GM21723 (cell line): ENCODE measurements around the gene ALMS1.
"Not testable (repeated sequence)": the region's sequence is repeated elsewhere in the genome, so short reads cannot be mapped to it uniquely, and the experiment has no call there.

Experiments used
- ATAC-seq: cut with Tn5 transposase; IDR thresholded peaks from one replicate; pipeline ENCODE4 v1.9.1; 2021; ENCODE audit warnings: mild to moderate bottlenecking, moderate library complexity; ENCODE audit not compliant: unreplicated experiment

Gene ALMS1

GRCh38 chr2:73386894-73387636 is 1.4 kb downstream of the ALMS1 start:
- ATAC-seq = no peak

DNA sequence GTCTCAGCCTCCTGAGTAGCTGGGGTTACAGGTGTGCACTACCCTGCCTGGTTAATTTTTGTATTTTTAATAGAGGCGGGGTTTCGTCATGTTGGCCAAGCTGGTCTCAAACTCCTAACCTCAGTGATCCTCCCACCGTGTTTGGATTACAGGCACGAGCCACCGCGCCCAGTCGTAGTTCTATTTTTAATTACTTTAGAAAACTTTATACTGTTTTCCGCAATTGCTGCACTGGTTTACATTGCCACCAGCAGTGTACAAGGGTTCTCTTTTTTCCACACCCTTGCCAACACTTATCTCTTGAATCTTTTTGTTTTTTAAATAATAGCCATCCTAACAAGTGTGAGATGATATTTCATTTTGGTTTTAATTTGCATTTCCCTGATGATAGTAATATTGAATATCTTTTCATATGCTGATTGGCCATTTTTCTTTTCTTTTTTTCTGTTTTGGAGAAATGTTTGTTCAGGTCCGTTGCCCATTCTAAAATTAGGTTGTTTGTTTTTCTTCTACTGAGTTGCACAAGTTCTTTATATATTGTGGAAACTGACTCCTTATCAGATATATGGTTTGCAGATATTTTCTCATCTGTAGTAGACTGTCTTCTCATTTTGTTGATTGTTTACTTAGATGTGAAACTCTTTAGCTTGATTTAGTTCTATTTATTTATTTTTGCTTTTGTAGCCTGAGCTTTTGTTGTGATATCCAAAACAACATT is 16.9 kb downstream of the ALMS1 start:
- no peak for ATAC-seq

- no peak for ATAC-seq
Measured at GRCh38 chr2:73403237-73403636, 17.6 kb downstream of the ALMS1 start.

DNA sequence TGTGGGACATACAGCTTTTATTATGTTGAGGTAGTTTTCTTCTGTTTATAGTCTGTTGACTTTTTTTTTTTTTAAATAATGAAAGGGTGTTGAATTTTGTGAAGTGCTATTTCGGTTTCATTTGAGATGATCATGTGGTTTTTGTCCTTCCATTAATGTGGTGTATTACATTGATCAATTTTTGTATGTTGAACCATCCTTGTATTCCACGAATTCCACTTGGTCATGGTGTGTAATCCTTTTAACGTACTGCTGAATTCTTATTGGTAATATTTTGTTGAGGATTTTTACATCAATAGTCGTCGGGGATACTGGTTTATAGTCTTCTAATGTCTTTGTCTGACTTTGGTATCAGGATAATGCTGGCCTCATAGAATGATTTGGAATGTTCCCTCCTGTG is 18.8 kb downstream of the ALMS1 start:
- no peak for ATAC-seq

DNA sequence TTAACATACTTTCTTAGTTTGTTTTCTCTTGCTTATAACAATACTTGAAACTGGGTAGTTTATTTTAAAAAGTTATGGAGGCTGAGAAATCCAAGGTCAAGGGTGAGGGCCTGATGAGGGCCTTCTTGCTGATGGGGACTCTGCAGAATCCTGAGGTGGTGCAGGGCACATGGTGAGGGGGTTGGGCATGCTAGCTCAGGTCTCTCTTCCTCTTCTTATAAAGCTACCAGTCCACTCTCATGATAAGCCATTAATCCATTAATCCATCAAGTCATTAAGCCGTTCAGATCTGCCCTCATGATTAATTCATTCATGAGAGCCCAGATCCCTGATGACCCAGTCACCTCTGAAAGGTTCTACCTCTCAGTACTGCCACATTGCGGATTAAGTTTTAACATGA is 21.4 kb downstream of the ALMS1 start:
- ATAC-seq = no peak

- peak; percentile 75 for ATAC-seq
Measured at GRCh38 chr2:73408198-73408597, 22.6 kb downstream of the ALMS1 start.

DNA sequence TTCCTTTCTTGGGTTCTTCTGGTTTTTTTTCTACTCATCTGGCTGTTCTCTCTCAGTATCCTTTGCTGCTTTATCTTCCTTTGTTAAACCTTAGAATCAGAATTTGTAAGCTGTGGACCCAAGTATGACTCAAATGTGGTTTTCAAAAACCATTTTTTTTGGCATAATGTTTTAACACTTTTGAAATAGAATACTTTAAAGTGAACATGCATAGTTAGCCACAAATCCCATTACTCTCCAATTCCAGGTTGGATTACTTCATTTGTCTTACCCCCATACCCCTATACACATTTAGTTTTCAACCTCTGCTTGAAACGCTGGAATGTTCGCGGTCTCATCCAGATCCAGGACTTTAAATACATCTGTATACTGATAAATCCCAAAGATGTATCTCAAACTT is 29.1 kb downstream of the ALMS1 start:
- ATAC-seq = no peak

- ATAC-seq = no peak
Measured at GRCh38 chr2:73415906-73416305, 30.3 kb downstream of the ALMS1 start.

- ATAC-seq = no peak
Measured at GRCh38 chr2:73418343-73418742, 32.7 kb downstream of the ALMS1 start.

- no peak for ATAC-seq
Measured at GRCh38 chr2:73423913-73424312, 38.3 kb downstream of the ALMS1 start.

DNA sequence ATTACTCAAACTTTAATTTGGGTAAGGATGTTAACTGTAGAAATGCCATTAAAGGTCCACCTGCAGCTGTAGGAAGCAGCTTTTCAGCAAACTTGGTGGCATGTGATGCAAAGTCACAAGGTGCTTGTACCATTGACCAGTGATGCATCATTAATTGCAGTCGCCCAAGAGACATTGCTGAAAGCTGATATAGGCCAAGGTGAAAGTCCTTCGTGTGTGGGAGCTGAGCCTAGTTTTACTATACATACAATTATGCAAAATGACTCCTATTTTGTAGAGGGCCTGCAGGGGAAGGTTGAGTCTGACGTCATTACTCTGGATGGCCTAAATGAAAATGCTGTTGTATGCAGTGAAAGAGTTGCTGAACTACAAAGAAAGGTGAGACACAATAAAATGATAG is 40.5 kb downstream of the ALMS1 start:
- ATAC-seq = no peak

DNA sequence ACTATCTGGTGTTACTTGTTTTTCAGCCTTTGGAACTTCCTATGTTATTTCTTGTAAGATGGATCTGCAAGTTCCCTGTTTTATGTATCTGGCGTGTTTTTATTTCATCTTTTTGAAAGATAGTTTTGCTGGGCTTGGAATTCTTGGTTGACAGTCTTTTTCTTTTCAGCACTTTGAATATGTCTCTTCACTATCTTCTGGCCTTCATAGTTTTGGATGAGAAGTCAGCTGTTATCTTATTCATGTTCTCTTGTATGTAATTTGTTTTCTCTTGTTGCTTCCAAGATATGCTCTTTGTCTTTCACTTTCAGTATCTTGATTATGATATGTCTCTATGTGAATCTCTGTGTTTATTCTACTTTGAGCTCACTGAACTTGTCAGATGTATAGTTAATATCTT is 50.4 kb downstream of the ALMS1 start:
- no peak for ATAC-seq

GRCh38 chr2:73444202-73444601 is 58.6 kb downstream of the ALMS1 start:
- no peak for ATAC-seq

GRCh38 chr2:73448856-73449255 is 63.2 kb downstream of the ALMS1 start:
- no peak for ATAC-seq

- ATAC-seq = no peak
Measured at GRCh38 chr2:73449404-73449803, 63.8 kb downstream of the ALMS1 start.

GRCh38 chr2:73451263-73451972 is 65.8 kb downstream of the ALMS1 start:
- ATAC-seq = peak; percentile 95

- no peak for ATAC-seq
Measured at GRCh38 chr2:73457982-73458381, 72.3 kb downstream of the ALMS1 start.

- ATAC-seq = not testable (repeated sequence)
Measured at GRCh38 chr2:73462388-73462787, 76.8 kb downstream of the ALMS1 start.

DNA sequence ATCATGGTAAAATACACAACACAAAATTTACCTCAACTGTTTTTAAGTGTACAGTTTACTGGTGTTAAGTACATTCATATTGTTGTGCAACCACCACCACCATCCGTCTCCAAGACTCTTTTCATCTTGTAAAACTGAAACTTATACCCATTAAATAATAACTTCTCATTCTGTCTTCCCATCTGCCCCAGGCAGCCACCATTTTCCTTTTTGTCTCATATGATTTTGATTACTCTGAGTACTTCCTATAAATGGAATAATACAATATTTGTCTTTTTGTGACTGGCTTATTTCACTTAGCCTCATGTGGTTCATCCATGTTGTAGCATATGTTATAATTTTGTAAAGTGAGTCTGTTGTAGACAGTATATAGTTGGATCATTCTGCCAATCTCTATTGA is 82.7 kb downstream of the ALMS1 start:
- ATAC-seq = no peak

DNA sequence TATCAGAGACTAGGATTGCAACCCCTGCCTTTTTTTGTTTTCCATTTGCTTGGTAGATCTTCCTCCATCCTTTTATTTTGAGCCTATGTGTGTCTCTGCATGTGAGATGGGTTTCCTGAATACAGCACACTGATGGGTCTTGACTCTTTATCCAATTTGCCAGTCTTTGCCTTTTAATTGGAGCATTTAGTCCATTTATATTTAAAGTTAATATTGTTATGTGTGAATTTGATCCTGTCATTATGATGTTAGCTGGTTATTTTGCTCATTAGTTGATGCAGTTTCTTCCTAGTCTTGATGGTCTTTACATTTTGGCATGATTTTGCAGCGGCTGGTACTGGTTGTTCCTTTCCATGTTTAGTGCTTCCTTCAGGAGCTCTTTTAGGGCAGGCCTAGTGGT is 98.2 kb downstream of the ALMS1 start:
- not testable (repeated sequence) for ATAC-seq

DNA sequence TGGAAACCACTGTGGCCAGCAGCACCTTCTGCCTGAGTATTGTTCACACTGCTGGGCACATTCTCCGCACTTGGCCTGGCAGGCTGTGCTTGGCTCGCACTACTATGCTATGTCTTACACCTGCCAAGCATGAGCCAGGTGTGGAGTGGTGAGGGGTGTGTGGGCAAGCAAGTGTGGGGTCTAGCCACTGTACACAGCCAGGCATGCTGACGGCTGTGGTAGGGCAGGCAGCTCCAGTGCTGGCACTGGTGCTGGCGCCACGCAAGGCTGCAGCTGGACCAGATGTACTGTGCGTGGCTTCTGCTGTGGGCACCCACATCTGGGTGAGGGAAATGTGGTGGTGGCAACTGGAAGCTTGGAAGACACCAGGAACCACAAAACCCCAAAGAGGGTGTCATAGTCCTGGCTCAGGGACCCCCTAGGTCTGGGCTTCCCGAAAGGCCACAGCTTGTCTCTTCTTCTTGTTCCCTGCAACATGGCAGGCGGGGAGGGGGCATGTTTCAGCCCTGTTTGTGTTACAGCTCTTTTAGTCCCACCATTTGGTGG is 101.5 kb downstream of the ALMS1 start:
- no peak for ATAC-seq

GRCh38 chr2:73488079-73488478 is 102.4 kb downstream of the ALMS1 start:
- no peak for ATAC-seq
